HL-60/S4 treated with retinoic acid at 250 ng/mL for 4 days and 3 days (cell line): ENCODE measurements around the gene MR1.
"Not testable (repeated sequence)": the region's sequence is repeated elsewhere in the genome, so short reads cannot be mapped to it uniquely, and the experiment has no call there.

Source experiments
- in situ Hi-C: fragments of 300-500 bp; cut with MboI; formaldehyde crosslinking; loops from 2 replicates; pipeline ENCODE4 v1.7.0; 2022; ENCODE audit warnings: low sequenced_read_pairs

MR1 gene

DNA sequence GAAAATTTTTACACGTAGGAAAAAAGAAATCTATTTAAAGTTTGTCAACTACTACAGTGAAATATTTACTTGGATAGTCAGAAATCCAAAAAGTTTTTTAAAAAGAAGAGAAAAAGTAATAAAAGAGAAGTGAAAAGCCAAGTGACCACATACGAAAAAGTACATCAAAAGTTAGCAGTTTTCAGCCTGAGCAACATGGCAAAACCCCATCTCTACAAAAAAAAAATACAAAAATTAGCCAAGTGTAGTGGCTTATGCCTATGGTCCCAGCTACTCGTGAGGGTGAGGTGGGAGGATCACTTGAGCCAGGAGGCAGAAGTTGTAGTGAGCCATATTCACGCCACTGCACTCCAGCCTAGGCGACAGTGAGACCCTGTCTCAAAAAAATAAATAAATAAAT is 5.2 kb upstream of the MR1 start:
- in situ Hi-C loops, result no loop called here

DNA sequence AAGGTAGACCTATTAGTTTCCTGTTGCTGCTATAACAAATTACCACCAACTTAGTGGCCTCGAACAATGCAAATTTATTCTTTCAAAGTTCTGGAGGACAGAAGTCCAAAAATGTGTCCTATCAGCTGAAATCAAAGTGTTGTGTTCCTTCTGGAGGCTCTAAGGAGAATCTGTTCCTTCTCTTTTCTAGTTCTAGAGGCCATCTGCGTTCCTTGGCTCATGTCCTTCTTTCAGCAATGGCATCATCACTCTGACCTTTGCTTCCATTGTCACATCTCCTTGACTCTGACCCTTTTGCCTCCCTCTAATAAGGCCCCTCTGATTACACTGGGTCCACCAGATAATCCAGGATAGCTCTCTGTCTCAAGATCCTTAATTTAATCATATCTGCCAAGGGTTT is 1.2 kb upstream of the MR1 start:
- in situ Hi-C loops, result no loop called here

DNA sequence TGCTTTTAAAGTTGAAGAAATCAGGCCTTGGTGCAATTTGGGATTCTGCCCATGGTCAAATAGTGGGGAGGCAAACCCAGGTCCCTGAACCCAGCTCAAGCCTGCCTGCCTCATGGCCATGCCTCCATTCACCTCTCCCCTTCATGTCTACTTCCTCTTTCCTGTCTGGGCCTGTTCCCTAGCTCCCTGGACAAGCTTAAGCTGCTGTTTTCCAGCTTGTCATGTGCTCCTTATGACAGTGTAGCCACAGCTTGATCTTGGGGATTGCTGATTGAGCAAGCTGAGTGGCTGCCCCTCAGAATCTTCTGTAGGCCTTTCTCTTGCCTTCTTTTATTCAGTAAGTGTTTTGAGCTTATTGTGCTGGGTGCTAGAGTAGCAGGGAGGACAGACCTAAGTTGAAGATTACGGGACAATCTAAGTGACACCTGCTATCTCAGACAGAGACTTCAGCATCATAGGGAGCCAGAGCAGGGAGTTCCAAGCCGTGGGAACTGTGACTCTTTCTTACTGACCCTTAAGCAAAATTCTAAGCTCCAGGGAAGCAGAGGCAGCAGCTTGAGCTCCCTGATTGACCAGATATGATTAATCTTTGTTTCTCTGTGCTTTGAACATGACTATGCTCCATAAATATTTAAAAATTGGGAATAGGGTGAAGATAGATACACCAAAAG is 520 bp upstream of the MR1 start:
- in situ Hi-C loops, result no loop called here

DNA sequence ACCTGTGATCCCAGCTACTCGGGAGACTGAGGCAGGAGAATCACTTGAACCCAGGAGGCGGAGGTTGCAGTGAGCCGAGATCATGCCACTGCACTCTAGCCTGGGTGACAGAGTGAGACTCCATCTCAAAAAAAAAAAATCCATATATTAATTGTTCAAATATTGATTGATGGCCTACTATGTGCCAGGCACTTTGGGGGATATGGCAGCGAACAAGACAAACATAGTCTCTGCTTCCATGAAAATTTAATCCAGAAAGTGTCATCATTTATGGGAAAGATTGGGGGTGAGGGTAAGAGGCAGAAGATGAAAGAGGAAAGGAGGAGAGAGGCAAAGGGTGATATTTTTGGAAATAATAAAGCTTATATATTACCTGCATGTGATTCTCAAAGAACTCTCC is 1.4 kb downstream of the MR1 start:
- in situ Hi-C loops, result not testable (repeated sequence)

DNA sequence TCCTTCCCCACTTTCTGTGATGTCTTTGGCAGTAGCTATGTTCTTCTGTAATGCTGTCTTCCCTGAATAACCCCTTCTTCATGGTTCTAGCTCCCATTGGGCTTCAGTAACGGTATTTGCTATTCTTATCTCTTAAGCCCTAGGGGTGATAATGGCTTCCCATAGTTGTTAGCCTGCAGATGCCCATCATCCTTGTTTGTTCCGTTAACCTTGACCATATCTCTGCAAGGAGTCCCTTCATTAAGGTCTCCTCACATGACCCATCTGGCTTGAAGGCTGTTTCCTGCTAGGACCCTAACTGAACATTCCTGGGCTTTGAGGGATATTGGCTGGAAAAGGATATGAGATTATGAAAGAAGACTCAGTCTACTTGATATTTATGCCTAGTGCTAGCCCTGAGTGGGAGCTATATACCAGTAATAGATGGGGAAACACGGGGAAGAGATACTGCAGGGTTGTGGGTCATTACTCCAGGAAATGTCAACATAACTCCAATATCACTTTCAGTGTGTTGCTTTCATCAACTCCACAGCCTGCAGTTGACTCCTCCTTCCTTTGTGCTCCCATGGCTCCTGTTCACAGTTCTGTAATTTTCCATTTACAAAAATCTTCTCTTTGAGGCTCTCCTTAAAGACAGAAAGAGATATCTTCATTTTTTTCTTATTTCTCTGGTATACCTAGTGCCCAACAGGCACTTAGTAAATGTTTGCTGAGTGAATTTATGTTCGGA is 2.5 kb downstream of the MR1 start:
- in situ Hi-C loops, result no loop called here

DNA sequence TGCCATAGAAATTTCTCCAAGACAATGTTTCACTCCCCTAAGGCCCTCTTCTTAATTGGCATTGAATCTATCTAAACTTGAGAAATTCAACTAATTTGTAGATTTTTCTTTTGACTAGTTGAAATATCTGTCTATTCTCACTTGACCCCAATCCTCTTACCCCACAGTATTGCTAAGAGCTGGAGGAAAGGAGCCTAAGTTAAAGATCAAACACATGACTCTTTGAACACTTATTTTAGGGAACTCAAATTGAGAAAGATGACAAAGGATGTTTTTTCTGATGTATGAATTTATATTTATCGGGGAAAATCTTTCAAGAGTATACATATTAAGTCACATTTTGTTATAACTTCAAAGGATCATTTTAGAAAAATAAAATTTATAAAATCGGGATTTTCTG is 3.6 kb downstream of the MR1 start:
- in situ Hi-C loops, result no loop called here

DNA sequence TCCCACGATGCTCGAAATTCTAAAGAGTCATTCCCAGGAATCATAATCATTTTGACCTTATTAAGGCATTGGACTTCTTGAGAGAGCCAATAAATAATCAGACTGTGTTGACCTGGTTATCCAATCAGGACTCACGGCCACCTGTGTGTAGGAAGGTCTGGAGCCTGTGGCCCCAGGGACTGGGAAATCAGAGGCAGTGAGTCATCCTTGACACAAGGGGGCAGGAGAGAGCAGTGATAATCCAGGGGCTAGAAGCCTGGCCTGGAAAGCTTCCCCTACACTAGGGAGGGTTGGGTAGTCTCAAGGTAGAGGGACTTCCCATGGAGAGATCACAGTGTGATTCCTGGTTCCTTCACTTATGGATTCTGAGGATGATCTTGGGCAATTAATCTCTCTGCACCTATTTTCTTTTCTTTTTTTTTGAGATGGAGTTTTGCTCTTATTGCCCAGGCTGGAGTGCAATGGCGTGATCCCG is 4.7 kb downstream of the MR1 start:
- in situ Hi-C loops, result no loop called here

DNA sequence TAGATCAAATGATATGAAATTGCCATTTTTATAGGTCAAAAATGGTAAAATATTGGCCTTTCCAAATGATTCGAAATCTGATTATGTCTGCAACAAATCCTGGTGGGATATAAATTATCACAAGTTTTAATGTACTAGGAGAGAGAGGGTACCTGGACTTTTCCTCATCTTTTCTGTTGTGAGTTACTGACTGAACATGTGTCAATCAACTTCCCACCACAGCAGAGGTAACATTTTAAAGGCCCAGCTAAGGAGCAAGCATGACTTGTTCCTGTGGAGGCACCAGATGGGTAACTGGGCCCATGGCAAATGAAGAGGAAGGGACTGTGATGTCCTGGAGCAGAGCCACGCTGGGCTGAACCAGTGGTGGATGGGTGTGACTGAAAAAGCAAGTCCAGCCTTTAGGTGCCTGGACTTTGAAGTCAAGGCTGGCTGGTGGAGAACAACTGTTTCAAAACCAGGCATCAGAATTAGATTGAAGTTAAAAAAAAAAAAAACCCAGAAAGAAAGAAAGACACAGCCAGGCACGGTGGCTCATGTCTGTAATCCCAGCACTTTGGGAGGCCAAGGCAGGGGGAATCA is 6.6 kb downstream of the MR1 start:
- in situ Hi-C loops, result no loop called here

DNA sequence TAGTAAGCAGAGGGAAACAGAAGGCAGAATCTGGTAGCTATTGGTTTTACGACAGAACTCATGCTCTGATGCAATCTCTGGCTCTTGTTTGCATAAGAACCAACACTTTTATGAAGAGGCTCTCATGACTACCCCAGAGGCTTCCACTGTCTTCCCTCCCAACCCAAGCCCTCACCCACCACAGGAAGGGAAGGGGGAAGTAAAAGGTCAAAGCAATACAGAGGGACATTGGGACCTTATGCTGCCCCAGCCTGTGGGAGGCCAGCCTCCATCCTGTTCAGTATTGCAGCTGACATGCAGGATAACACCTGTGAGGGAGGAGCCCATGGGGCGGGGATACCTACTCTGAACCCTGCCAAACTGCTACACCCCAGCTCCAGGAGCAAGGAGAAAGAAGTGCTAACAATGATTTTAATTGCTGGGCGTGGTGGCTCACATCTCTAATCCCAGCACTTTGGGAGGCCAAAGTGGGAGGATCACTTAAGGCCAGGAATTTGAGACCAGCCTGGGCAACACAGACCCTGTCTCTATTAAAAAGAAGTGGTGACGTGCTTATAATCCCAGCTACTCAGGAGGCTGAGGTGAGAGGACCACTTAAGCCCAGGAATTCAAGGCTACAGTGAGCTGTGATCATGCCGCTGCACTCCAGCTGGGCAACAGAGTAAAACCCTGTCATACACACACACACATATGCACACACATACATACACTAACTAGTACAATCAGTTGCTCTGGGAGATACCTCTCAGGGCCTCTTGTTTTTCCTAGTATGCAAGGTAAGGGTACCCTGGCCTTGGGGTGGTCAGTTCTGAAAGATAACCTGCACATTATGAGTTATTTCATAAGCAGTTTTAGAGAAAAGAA is 9.5 kb downstream of the MR1 start:
- in situ Hi-C loops, result no loop called here

DNA sequence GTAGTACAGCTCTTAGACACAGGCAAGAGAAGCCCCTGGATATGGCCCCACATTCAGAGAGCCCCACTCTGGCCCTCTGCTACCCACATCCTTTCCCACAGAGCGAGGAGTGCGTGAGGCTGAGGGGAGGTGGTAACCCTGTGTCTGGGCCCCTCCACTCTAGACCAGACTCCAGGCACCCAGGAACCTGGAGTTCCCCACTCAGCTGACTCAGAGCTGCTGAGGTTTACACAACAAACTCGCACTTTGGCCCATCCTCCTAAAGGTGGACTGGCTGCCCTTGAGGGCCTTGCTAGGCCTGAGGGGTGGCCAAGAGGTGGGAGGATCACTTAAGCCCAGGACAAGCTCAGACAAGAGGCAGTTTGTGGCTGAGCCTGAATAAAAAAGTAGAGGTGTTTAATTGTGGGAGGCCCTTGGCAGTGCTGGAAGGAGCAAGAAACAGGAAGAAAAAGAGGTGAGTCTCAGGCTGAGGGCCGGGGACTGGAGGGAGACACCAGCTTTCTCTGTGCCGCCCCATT is 10.7 kb downstream of the MR1 start:
- in situ Hi-C loops, result no loop called here

DNA sequence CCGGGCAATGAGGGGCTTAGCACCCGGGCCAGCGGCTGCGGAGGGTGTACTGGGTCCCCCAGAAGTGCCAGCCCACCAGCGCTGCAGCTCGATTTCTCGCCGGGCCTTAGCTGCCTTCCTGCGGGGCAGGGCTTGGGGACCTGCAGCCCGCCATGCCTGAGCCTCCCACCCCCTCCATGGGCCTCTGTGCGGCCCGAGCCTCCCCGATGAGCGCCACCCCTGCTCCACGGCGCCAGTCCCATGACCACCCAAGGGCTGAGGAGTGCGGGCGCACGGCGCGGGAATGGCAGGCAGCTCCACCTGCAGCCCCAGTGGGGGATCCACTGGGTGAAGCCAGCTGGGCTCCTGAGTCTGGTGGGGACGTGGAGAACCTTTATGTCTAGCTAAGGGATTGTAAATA is 12.2 kb downstream of the MR1 start:
- in situ Hi-C loops, result not testable (repeated sequence)

DNA sequence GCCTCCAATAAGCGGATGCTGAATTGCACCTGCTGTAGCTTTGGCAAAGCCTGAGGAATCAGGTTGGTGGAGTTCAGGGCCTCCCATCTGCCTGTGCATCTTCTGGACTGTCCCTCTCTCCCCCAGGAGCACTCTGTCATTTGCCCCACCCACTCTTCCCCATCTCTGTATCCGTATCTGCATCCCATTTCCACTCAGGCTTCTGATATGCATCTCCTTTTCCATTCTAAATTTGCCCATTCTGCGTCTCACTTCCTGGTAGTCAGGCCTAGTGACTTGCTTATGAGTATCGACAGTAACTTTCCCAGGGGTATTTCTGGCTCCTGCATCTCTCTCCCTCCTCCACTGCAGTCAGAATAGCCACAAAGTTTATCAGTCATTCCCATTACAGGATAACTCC is 15.6 kb downstream of the MR1 start:
- in situ Hi-C loops, result no loop called here

DNA sequence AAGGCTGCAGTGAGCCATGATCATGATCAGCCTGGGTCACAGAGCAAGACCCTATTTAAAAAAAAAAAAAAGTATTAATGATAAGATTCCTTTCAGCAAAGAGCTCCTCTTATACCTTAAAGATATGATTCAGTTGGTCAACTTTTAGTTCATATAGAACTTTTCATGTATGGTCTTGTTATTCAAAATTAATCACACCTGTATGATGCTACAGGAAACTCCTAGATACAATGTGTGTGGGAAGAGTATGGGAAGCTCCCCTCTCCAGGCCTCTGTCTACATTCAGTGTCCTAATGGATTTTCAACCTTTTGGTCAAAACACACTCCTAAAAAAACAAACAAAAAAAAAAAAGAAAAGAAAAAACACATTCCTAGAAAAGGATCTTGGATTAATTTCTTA is 17.1 kb downstream of the MR1 start:
- in situ Hi-C loops, result no loop called here

DNA sequence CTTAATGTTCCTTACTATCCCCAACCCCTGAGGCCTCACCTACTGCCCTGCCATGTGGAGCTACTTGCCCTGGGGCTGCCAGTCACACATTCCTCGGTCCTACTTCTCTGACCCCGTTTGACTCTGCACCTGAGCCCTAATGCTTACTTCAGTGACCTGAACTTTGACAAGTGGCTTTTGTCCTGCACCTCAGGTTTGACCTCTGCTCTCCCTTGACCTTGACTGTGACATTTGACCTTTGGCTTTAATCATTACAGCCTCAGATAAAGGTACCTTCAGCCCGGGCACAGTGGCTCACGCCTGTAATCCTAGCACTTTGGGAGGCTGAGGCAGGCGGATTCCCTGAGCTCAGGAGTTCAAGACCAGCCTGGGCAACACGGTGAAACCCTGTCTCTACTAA is 22.8 kb downstream of the MR1 start:
- in situ Hi-C loops, result no loop called here

DNA sequence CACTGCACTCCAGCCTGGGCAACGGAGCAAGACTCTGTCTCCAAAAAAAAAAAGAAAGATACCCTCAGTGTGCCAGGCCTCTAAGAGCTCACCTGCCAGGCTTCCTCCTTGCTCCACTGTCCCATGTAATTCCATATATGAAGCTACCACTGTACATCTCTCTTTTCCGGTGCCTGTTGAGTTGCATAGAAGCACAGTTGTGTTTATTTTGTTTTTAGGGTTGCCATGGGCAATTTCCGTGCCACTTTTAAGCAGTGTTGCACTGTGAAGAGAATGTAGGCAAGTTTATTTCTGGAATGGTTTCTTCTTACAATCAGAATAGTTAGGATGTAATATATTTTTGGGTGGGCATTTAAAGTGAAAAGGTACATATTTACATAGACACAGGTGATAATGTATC is 23.3 kb downstream of the MR1 start:
- in situ Hi-C loops, result no loop called here

DNA sequence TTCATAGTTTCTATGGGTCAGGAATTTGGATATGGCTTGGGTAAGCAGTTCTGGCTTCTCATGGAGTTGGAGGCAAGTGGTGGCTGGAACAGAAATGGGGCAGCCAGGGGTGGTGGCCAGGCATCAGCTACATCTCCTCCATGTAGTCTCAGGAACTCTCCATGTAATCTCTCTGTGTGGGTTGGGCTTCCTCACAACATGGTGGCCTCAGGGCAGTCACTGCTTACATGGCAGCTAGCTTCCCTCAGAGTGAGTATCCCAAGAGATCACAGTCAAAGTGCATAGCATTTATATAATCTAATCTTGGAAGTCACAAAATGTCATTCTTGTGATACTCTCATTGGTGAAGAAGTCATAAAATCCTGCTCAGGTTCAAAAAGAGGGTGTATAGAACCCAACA is 25.7 kb downstream of the MR1 start:
- in situ Hi-C loops, result no loop called here

DNA sequence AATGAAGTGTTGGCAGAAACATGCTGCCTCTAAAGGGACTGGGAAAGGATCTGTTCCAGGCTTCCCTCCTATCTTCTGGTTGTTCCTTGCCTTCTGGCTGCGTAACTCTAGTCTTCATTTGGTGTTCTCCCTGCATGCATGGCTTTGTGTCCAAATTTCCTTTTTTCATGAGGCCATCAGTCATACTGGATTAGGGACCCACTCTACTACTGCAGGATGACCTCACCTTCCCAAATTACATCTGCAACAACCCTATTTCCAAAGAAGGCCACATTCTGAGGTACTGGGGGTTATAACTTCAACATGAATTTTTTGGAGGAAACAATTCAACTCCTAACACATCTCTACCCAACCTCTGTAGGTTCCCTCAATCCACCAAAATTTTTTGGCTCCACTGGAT is 26.3 kb downstream of the MR1 start:
- in situ Hi-C loops, result no loop called here

DNA sequence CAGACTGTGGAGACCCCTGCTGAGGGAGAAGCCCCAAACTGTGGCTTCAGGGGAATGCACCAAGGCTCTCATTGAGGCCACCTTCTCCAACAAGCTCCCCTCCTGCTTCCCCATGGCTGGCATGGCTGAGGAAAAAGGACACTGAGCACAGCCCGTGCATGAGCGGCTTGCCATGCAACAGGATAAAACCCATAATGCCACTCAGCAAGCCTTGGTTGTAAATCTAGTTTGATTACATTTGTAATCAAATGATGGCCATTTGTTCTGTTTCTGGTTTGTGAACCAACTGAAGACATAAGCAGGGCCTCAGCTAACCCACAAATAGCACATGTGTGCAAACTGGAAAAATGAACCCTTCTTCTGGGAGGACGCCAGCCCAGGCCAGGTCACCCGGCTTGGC is 27.2 kb downstream of the MR1 start:
- in situ Hi-C loops, result not testable (repeated sequence)

DNA sequence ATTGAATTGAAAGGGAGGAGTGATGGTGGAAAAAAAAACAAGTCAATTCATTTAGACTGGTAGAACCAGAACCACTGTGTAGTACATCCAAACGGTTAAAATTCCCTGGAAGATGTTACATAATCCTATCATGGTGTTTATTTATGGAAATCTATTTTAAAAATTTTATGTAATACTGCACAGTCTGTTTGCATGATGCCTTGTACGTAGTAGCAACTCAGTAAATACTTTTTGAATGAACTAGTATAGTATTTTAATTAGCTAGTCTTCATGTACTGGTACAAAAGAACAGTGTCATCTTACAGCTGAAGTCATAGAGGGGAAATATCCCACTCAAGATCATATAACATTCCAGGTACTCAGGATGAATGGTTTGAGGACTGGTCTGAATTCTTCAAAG is 27.7 kb downstream of the MR1 start:
- in situ Hi-C loops, result no loop called here

DNA sequence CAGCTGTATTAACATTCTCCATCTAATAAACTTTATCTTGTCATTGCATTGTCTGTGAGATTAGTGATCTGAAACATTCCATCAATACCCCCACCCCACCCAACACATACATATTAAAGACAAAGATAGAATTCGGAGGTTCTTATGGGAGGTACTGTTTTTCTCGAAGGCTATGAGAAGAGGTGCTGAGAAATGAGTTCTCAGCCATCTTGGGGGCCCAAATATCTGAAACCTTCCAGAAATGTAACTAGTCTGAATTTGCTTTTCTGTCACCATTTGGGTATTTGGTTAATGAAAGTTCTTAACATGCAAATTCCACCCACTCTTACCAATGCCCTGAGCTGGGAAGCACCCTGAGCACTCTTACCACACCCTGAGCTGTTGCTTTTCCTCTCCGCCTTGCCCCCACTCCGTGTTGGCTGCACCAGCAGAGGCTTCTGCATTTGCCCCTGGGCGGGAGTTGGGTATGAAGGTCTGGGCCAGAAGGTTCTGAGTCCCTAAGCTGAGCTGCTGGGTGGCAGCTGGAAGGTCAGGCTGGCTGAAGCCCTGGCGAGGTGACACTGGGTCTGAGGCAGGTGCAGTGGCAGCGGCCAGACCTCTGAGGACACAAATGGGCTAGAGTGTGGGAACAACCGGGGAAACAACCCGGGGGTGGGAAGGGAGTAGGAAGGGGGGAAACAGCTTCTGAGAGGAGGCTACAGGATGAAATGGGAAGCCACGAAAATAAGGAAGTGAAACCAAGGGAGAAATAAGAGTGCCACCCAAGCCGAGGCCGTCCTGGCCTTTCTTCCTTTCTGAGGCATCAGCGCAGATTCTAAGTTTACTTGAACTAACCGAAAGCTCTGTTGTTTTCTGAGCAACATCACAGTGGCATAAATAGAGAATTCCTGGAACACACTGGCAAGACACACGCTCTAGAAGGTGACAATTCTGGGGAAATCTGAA is 28.4 kb downstream of the MR1 start:
- in situ Hi-C loops, result no loop called here
